GM18870 (cell line): ENCODE results near the gene LITAF.
A peak's percentile ranks its signal among the peaks of the same experiment; 100 is the strongest.
"Not testable (repeated sequence)": the region's sequence is repeated elsewhere in the genome, so short reads cannot be mapped to it uniquely, and the experiment has no call there.

ENCODE experiments used
- ATAC-seq: cut with Tn5 transposase; IDR thresholded peaks from one replicate; pipeline ENCODE4 v1.9.1; 2021; ENCODE audit warnings: moderate library complexity; ENCODE audit not compliant: unreplicated experiment

LITAF gene

DNA sequence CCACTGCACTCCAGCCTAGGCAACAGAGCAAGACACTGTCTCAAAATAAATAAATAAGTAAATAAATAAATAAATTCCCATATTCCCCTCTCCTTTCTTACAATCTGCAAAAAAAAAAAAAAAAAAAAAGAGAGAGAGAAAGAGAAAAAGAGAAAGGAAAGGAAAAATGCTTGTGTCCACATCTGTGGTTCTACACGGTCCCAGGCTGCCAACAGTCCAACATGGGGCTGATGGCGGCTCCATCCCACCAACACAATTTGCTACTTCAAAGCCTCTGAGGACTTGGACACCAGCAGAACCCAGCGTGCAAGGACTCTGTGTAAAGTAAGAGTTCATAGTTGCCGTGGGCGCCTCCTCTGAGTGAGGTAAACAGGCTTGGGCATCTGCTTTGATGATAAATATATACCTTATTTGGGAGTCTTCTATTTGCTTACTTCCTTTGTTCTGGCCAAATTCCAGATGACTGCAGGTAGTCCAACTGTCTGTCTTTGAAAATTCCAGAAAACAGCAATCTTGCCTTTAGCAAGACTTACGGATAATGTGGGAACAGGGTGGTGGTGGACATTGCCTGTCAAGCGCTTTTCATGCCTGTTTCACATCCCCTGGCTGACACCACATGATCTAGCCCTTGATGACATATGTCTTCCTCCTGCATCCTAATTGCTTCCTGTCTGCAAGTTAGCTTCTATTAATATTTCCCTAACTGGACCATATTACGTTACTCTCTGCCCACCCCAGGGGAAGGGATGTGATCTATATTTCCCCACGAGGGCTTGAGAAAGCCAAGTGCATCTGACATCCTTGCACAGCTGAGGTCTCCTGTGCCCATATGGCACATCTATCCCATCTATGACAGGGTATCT is 10.1 kb downstream of the LITAF start:
- peak; percentile 70 for ATAC-seq

DNA sequence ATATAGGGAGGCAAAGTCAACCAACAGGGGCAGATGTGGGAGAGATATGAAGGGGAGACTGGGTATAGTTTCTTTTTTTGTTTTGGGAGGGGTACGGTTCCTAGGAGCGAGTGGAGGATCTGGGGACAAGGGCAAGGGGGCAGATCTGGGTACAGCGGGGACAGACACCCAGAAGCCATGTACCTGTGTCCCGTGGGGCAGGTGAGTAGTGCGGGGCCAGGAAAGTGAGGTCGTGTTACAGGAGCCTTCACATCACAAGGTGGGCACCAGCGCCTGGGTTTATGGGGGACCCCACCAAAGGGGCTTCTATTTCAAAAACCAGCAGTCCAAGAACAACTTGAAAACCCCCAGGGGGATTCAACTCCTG is 11.5 kb downstream of the LITAF start:
- ATAC-seq = no peak

DNA sequence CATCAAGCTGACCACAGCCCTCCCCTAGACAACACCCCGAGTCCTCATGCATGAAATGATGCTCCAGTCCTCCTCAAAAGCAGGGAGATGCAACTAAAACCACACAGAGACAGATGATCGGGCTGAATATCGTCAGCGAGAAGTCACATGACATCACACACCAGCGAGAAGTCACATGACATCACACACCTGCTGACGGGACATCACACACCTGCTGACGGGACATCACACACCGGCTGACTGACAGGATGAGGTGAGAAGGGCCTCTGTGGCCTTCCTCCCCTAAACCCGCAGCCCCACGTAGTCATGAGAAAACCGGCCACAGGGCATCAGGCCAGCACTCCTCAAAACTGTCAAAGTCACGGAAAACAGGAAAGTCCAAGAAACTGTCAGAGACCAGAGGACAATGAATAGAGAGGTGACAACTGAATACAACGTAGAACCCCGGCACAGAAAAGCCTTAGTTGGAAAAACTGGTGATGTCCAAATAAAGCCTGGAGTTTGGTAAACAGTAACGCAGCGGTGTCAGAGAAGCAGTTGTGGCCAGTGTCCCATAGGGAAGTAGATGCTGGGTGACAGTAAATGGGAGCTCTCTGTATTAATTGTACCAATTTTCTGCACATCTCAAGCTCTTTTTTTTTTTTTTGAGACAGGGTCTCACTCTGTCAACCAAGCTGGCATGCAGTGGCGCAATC is 14.3 kb downstream of the LITAF start:
- no peak for ATAC-seq

DNA sequence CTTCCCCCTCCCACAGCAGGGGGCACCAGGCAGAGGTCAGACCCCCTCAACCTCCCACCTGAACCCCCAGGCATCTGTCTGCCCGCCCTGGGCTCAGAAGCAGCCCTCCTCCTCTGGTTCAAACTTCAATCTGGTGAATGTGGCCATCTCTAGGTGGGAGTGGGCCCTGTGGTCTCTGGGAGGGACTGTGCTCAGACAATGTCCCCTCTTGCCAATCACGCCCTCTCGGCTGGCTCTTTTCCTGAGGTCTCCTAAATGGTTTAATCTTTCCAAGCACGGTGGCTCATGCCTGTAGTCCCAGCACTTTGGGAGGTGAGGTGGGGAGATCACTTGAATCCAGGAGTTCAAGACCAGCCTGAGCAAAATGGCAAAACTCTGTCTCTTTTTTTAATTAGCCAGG is 15.2 kb downstream of the LITAF start:
- ATAC-seq = no peak

DNA sequence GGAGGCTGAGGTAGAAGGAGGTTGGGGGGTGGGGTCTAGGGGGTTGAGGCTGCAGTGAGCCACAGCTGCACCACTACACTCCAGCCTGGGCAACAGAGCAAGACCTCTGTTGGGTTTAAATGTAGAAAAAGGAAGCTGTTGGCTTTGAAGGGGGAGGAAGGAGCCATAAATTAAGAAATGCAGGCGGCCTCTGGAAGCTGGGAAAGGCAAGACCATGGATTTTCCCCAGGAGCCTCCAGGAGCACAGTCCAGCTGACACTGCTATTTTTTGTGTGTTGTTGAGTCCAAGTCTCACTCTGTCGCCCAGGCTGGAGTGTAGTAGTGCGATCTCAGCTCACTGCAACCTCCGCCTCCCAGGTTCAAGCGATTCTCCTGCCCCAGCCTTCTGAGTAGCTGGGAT is 15.9 kb downstream of the LITAF start:
- no peak for ATAC-seq

DNA sequence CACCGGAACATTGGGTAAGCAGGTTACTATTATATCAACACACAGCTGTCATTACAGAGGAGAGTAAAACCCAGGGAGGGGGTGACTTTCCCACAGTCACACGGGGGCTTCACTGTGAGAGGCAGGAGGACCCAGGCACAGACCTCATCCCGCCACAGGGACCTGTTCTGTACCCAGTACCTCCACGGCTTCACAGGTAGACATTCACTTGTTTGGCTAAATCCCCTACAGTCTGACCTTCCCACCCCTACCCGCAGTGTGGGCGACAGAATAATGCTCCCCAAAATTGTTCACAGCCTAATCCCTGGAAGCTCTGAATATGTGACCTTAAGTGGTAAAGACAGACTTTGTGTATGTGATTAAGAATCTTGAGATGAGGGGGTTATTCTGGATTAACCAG is 16.5 kb downstream of the LITAF start:
- ATAC-seq = no peak

DNA sequence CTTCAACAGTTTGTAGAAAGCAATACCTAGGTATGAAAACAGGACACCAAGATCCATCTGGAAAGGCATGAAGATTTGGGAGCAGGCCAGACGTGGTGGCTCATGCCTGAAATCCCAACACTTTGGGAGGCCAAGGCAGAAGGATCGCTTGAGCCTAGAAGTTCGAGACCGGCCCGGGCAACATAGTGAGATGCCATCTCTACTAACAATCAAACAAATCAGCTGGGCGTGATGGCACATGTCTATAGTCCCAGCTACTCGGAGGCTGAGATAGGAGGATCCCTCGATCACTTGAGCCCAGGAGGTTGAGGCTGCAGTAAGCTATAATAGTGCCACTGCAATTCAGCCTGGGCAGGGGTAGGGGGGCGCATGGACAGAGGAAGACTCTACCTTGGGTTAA is 20.3 kb downstream of the LITAF start:
- ATAC-seq = no peak

DNA sequence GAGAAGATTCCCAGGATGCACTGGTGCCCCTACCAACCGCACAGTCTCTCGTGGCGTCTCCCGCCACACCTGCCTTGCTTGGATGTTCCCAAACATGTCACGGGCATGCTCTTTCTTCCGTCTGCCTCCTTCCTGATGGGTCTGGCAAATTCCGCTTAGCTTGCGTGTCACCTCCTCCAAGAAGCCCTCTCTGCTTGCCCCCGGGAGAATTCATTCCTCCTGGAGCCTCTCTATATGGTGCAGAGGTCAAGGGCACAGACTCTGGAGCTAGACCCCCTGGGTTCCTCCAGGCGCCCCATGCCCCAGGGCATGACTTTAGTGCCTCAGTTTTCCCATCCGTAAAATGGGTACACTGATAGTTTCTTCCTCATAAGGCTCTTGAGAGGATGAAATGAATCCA is 21.1 kb downstream of the LITAF start:
- ATAC-seq = no peak

DNA sequence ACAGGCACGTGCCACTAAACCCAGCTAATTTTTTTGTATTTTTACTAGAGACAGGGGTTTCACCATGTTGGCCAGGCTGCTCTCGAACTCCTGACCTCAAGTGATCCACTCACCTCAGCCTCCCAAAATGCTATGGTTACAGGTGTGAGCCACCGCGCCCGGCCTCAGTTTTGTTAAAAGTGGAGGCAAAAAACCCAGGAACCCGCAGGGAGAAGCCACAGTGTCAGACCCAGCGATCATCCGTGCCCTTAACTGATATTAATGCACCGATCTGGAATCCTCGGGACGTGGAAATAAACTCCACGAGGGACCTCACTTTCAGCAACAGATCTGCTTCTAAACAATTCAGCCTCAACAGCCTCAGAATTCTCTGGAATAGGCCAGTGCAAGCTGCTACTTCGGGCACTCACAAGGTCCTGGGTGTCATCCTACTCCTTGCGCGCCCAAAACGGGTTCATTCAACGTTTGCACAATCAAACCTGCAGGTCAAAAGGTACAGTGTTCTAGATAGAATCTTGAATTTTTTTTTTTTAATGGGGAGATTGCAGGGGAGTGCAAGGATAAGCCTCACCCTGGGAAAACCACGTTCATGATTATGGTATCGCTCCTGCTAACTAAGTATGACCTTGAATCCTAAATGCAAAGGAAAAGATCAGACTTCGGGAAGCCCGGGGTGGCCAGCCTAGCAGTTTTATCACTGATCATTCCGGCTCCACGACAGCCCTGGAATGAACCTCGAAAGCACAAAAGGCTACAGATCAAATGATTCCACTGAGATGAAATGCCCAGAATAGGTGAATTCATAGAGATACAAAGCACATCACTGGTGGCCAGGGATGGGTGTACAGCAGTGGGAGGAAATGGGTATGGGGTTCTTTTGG is 22.4 kb downstream of the LITAF start:
- no peak for ATAC-seq

DNA sequence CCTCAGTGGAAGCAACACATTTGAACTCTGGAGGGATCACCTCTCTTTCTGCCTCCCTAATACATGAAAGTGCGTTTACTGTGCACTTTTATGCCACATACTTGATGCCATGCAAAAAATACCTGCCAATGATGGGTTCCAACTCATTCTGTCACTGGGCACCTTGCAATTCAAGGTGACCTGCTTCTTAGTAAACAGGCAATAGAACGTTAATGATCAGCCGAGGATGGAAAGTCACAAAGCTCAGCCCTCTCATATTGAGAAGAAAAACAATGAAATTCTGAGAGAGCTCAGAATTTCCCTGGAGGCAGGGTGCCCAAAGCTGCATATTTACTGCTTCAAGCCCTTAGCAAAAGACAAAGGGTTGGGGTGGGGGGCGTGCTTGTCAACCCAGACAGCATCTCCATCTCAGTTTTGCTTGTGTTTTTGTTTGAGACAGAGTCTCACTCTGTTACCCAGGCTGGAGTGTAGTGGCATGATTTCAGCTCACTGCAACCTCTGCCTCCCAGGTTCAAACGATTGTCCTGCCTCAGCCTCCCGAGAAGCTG is 23.2 kb downstream of the LITAF start:
- no peak for ATAC-seq

DNA sequence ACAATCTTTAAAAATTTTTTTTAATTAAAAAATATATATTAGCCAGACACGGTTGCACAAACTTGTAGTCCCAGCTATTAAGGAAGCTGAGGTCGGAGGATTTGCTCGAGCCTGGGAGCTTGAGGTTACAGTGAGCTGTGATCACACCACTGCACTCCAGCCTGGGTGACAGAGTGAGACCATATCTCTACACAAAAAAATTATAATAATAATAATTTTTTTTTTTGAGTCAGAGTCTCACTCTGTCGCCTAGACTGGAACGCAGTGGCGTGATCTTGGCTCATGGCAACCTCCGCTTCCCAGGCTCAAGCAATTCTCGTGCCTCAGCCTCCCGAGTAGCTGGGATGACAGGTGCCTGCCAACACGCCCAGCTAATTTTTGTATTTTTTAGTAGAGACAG is 23.8 kb downstream of the LITAF start:
- ATAC-seq = no peak

DNA sequence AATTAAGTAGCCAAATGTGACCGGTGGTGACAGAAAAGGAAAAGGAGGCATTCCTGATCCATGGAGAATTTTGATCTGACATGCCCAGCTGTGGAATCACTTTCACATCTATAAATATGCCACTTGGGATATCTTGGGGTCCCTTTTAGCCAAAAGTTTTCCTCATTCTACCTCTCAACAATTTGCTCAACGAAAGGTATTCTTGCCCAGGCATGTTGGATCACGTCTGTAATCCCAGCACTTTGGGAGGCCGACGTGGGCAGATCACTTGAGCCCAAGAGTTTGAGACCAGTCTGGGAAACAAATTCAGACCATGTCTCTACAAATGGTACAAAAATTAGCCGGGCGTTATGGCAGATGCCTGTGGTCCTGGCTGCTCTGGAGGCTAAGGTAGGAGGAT is 24.3 kb downstream of the LITAF start:
- ATAC-seq = no peak

DNA sequence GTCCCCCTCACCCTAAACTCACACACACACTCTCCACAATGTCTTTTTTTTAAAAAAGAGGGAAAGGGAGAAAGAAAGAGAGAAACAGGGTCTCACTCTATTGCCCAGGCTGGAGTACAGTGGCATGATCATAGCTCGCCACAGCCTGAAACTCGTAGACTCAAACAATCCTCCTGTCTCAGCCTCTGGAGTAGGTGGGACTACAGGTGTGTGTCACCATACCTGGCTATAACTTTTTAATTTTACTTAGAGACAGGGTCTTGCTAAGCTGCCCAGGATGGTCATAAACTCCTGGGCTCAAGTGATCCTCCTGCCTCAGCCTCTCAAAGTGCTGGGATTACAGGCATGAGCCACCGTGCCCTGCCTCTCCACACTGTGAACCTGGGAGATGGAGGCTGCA is 24.9 kb downstream of the LITAF start:
- ATAC-seq = no peak

DNA sequence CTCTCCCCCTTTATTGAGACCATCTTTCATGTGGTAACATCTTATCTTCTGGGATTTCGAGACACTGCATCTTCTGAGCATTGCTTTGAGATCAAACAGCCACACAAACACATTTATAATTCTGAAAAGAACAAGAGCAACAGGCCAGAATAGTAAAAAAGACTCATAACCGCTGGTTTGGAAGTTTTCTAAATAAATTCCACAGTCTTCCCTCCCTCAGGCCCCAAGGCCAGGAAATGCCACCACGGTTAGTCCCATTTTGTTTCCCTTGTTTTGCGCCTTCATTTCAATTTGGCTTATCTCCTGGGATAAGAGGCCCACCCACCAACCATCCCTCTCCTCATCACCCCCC is 25.3 kb downstream of the LITAF start:
- ATAC-seq = no peak

DNA sequence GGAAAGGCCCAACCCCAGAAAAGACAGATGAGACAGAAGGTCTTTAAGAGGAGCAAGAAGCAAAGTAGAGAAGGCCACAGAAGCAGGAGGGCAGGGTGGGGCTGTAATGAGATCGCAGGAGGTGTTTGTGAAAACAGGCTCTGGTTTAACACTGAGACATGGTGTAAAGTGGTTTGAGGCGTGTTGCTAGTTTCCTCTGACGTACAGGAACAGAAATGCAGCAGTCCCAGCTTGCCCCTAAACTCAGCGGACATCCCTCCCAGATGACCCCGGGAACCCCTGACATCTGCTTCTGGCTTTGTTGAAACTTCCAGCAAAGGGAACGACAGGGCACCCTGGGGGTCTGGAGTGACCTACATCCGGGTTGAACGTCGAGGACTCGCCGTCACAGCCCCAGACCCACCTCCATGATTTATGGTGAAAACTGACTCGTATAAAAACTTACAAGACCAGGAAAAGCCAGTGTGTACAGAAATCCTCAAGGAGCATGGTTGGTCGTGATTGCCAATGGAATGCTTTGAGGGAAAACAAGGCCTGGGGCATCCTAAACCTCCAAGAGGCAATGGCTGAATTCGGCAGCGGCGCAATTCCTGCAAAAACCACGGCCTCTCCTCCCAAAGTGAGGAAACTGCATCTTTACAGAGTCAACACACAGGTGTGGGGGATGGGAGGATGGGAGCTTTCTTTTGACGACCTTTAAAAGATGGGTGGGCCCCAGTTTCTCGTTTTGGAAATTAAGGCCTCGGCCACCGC is 25.8 kb downstream of the LITAF start:
- no peak for ATAC-seq

DNA sequence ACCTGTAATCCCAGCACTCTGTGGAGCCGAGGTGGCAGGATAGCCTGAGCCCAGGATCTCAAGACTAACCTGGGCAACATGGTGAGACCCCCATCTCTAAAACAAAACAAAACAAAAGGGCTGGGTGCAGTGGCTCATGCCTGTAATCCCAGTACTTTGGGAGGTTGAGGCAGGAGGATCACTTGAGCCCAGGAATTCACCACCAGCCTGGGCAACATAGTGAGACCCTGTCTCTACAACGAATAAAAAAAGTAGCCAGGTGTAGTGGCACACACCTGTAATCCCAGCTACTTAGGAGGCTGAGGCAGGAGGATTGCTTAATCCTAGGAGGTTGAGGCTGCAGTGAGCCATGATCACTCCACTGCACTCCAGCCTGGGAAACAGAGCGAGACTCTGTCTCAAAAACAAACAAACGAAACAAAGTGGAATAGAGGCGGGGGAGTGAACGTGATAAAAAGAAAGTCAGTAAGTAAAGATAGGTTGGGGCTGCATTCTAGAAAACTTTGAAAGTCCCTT is 28.4 kb downstream of the LITAF start:
- not testable (repeated sequence) for ATAC-seq

DNA sequence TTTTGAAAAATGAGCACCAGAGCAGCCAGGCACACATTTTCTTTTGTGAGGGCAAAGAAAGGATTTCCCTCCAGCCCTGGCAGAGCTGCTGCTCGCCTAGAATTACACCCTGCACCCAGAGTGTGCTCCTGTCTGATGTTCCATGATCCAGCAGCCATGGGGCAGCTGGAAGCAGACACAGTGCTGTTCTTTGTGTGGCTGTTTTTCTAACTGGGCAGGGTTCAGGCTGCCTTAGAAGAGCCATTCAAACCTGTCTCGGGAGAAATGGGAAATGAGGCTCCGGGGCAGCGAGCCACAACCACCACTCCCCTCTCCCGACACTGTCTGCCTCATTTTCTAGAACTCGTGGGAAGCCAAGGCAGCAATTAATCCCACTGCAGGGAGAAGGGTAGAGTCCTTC is 28.9 kb downstream of the LITAF start:
- ATAC-seq = no peak

DNA sequence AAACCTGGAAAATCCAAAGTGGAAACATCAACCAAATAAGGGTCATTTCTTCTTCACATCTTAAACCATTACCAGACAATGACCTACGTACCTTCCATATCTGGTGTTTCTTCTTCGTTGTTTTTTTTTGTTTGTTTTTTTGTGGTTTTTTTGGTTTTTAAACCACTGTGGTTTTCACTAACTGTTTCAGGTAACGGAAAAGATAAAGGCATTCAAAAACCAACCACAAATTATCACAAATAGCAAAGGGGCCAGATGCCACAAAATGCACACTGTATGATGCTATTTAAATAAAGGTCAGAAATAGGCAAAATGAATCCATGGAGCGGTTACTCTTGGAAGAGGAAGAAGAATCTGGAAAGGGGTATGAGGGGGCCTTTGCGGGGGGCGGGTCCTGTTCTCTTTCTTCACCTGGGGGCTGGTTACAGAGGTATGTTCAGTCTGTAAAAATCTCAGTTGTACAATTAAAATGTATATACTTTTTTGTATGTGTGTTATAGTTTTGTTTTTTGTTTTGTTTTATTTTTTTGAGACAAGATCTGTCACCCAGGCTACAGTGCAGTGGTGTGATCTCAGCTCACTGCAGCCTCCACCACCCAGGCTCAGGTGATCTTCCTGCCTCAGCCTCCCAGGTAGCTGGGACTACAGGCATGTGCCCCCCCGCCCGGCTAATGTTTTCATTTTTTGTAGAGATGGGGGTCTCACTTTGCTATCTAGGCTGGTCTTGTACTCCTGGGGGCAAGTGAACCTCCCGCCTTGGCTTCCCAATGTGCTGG is 29.6 kb downstream of the LITAF start:
- ATAC-seq = no peak

DNA sequence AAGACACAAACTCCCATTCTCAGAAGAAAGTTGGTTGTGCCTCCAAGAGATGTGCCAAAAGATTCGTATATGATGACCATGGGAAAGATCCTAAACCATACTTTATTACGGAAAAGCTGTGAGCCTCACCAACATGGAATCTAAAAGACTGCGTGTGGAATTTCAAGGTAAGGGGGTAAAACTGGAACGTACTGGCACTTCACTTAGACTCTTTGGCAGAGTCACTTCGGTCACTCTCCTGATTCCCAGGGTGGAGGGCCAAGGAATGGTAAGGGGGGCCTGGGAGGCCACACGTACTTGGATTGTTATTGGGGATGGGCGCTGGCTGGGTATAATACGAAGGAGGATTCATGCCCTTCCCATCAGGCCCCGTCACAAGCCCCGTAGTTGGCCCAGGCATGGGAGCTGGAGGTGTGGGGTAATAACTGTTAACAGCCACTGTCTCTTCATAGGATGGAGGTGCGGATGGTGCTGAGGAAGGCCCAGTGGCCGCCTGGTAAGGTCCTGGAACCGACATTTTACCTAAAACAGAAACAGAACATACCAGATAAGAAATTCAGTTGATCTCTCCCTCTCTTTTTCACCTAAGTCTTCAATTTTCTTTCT is 30.4 kb downstream of the LITAF start:
- ATAC-seq = no peak
